Effector memory CD8-positive, alpha-beta T cell (primary cell): ENCODE data around the gene KCTD6.

ENCODE experiments used
- ATAC-seq: fragments of 150-1000 bp; cut with Tn5 transposase; replicated peaks from 2 replicates; pipeline ENCODE4 v1.10.0; 2021; ENCODE audit warnings: mild to moderate bottlenecking, moderate library complexity
- DNase-seq, 3 experiments: peaks; one replicate each; pipeline ENCODE4 v3.0.0; 2021
- H3K27ac Mint-ChIP-seq, 2 donors: one replicate each; pipeline ENCODE4 v1.8.0; 2022; ENCODE audit warnings: mild to moderate bottlenecking in 2 of 2, mixed read lengths in 2 of 2, moderate library complexity in 2 of 2
- H3K27me3 Mint-ChIP-seq, 2 donors: one replicate each; pipeline ENCODE4 v1.8.0; 2022; ENCODE audit warnings: mixed read lengths in 2 of 2
- H3K36me3 Mint-ChIP-seq: one replicate; pipeline ENCODE4 v1.8.0; 2022; ENCODE audit warnings: mild to moderate bottlenecking, moderate library complexity, mixed read lengths; ENCODE audit not compliant: insufficient read depth
- H3K4me1 Mint-ChIP-seq, 2 donors: one replicate each; pipeline ENCODE4 v1.8.0; 2022; ENCODE audit warnings: low read depth in 2 of 2, mixed read lengths in 2 of 2
- H3K4me3 Mint-ChIP-seq, 2 donors: one replicate each; pipeline ENCODE4 v1.8.0; 2022; ENCODE audit warnings: mild to moderate bottlenecking in 2 of 2, mixed read lengths in 2 of 2, moderate library complexity in 2 of 2
- H3K9me3 Mint-ChIP-seq, 2 donors: one replicate each; pipeline ENCODE4 v1.8.0; 2022; ENCODE audit warnings: mixed read lengths in 2 of 2

Gene KCTD6

DNA sequence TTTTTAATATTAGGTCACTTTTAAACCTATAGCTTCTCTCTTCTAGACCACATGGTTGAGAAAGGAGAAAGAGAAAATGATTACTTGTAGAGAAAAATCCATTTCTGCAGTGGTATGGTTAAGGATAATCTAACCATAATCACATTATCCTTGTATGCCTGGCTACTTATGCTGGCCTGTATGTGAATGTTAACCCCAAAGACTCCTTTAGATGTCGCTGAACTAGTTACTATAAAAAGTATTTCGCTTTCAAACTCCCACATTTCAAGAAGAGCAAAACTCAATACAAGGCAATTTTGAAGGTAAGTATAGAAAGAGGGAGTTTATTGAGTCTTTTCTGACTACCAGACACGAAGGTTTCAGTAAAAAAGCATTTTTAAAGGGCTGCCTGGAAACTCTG lies 2.2 kb downstream of the KCTD6 start:
- Mint-ChIP-seq H3K9me3 (no peaks in the 10 kb centered on the region), H3K4me3 (peak overlapping the region; percentile 66 to 89), H3K4me1 (peaks cover 48 to 64% of the 10 kb centered on the region in 2 donors), H3K36me3 (peaks cover 9% of the 10 kb centered on the region), H3K27ac (no peak overlapping the region), H3K27me3 (no peaks in the 10 kb centered on the region)
- DNase-seq (no peak), ATAC-seq (no peak)

DNA sequence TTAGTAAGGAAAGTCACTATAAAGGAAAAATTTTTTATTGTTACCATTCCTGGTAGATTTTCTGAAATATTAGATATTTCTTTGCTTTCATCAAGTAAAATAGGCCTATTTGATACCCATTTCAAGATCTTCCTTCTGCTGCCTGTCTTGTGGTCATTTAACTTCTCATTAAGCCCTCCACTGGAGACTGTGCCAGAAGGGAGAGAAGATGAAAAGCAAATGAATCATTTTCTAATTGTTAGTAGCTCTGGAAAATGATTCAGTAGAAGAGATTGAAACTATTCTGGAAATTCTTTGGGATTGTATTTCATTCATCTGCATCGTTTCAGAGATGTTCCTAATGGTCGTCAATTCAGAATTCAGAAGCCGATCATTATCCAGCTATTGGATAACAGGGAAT lies 3.2 kb downstream of the KCTD6 start:
- no peak overlapping the region for H3K27ac Mint-ChIP-seq
- H3K4me3 Mint-ChIP-seq, result no peak overlapping the region
- H3K4me1 Mint-ChIP-seq, result peaks cover 47 to 69% of the 10 kb centered on the region in 2 donors
- no peaks in the 10 kb centered on the region for H3K9me3 Mint-ChIP-seq
- ATAC-seq (no peak), DNase-seq (no peak)
- H3K27me3 Mint-ChIP-seq, result no peaks in the 10 kb centered on the region
- H3K36me3 Mint-ChIP-seq, result peaks cover 12% of the 10 kb centered on the region

DNA sequence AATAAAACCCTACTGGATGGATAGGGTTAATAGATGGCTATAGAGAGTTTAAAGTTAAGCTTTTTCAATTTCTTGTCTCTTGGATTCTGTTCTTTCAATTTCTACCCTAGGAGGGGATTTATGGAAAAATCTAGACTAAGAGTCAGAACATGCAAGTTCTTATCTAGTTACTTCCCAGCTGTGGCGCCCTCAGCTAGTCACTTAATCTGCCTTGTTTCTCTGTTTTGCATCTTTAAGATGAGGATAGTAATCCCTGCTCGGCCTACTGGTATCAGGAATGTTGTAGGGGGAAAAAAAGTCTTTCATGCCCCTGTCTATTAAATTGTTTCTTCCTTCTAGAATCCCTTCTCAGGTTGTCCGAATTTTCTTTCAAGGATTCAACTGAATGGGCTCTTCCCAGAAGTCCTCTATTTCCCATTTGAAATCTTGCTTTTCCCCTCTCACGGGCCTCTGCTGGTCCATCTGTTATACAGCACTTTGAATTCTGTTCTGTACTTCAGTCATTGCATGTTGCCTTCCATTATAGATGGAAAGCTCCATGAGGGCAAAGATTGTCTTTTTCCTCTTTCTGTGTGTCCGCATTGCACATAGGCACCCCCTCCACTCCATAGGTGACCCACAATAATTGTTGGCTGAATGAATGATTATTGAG lies 4.4 kb downstream of the KCTD6 start:
- Mint-ChIP-seq H3K4me1 (peaks cover 41 to 71% of the 10 kb centered on the region in 2 donors), H3K36me3 (peaks cover 17% of the 10 kb centered on the region), H3K27me3 (no peaks in the 10 kb centered on the region), H3K4me3 (no peak overlapping the region), H3K9me3 (no peaks in the 10 kb centered on the region), H3K27ac (peak overlapping the region in 1 of 2 donors; percentile 74)
- DNase-seq, result no peak
- ATAC-seq, result no peak

DNA sequence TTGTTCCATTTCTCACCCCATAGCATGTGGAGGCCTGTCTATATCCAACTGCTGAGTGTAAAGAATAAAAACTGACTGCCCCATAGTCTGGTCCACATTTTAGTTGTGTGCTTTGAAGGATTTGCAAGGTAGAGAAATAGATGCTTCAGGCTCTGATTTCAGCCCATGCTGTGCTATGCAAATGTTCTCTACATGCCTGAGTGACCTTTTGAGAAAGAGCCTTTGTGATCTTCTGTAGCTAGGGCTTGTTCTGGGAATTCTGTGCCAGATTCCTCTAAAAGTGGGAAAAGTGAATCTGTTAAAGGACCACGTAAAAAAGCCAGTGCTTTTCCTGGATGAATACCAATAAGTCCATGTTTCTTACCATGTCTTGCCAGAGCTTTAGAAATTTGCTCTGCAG lies 5.2 kb downstream of the KCTD6 start:
- peaks cover 39 to 69% of the 10 kb centered on the region in 2 donors for H3K4me1 Mint-ChIP-seq
- H3K27ac Mint-ChIP-seq, result no peak overlapping the region
- no peaks in the 10 kb centered on the region for H3K9me3 Mint-ChIP-seq
- peaks cover 17% of the 10 kb centered on the region for H3K36me3 Mint-ChIP-seq
- no peak overlapping the region for H3K4me3 Mint-ChIP-seq
- no peak for ATAC-seq
- no peak for DNase-seq
- no peaks in the 10 kb centered on the region for H3K27me3 Mint-ChIP-seq

DNA sequence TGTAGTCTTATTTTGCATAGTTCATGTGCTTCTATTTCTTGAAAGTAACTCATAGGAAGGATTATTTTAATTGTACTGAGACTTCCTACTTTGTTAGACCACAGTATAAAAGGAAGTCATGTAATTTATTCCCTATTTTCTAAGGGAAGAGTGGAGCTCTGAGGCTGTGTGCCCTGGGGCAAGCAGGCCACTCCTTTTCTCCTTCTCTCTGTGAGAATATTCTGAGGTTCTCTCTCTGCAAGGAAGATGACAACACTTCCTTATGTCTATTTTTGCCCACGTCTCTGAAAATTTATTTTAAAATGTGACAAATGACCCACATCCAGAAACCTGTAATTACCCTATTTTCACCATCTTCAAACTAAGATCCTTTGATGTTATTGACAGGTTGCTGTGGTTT lies 11.0 kb downstream of the KCTD6 start:
- no peak for DNase-seq
- Mint-ChIP-seq H3K9me3 (no peaks in the 10 kb centered on the region), H3K27me3 (no peaks in the 10 kb centered on the region), H3K4me1 (peaks cover 7 to 31% of the 10 kb centered on the region in 2 donors), H3K27ac (no peak overlapping the region), H3K36me3 (peaks cover 25% of the 10 kb centered on the region), H3K4me3 (no peak overlapping the region)
- ATAC-seq, result no peak

DNA sequence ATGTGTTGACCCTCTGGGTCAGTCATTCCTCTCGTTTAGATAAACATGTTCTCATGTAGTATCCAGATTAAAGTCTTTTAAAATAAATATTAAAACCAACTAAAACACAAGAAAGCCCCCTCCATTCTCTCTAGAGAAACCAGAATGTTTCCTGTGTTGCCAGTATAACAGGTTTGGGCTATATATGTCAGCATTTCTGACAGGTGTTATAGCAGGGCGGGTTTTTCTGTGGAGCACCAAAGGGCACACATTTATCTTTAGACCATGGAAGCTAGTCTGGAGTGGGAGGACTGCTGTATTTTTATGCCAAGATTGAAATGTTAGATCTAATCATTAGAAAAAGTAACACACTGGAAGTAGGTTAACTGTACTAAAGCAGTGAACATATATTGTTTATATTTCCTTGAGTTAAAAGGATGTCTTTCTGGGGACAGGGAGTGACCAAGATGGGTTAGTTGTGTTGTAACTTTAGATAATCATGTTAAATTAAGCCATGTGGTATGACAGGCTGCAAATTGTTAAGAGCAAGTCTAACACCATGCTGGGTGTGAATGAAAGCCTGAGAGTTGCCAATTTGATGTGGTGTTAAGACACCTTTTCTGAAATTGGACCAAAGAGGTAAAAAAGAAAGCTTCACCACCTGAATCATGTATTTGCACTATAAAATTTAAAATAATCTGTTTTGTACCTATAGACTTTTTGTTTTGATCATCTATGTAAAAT lies 15.6 kb downstream of the KCTD6 start:
- Mint-ChIP-seq H3K4me1 (peaks cover 1 to 10% of the 10 kb centered on the region in 2 donors), H3K27me3 (no peaks in the 10 kb centered on the region), H3K36me3 (peaks cover 15% of the 10 kb centered on the region), H3K4me3 (no peak overlapping the region), H3K27ac (no peak overlapping the region), H3K9me3 (no peaks in the 10 kb centered on the region)
- ATAC-seq, result no peak
- DNase-seq, result no peak

DNA sequence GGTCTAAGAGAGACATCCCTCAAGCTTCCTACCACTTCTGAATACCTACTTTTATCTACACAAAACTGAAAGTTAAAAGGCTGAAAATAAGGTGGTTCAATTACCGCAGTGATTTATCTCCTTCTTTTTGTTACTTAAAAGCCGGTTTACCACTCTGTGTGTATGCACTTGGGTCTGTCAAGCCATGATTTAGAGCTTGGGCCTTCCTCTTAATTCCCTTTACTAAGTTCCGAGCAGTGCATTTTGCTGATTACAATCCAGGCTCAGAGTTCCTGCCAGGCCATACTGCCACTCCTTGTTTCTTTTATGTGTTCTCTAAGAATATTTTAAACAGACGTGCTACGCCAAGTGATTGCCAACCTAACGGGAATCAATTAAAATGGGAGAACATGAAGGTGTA lies 16.5 kb downstream of the KCTD6 start:
- peaks cover 14% of the 10 kb centered on the region for H3K36me3 Mint-ChIP-seq
- no peak overlapping the region for H3K4me3 Mint-ChIP-seq
- no peaks in the 10 kb centered on the region for H3K9me3 Mint-ChIP-seq
- H3K27ac Mint-ChIP-seq, result no peak overlapping the region
- H3K27me3 Mint-ChIP-seq, result no peaks in the 10 kb centered on the region
- ATAC-seq (no peak), DNase-seq (no peak)
- peaks cover 1 to 10% of the 10 kb centered on the region in 2 donors for H3K4me1 Mint-ChIP-seq

DNA sequence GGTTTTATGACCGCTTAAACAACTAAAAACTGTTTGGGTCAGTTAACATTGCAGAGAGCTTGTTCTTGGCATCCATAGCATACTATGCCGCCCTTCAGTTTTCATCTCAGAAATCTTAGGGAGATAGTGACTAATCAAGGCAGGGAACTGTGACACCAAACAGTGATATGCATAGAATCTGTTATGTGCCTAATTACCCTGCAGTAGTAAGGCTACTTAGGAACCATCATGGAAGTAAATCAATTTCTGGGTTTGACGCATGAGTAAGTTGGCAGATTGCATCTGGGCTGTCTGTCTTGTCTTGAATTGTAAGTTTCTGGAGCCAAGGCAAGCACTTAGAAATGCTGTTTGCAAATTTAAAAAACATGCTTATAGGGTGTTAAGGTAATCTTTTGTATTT lies 22.5 kb downstream of the KCTD6 start:
- H3K36me3 Mint-ChIP-seq, result peaks cover 3% of the 10 kb centered on the region
- H3K27ac Mint-ChIP-seq, result no peak overlapping the region
- no peak overlapping the region for H3K4me3 Mint-ChIP-seq
- ATAC-seq (no peak), DNase-seq (no peak)
- H3K27me3 Mint-ChIP-seq, result no peaks in the 10 kb centered on the region
- no peaks in the 10 kb centered on the region for H3K9me3 Mint-ChIP-seq
- no peaks in the 10 kb centered on the region for H3K4me1 Mint-ChIP-seq

DNA sequence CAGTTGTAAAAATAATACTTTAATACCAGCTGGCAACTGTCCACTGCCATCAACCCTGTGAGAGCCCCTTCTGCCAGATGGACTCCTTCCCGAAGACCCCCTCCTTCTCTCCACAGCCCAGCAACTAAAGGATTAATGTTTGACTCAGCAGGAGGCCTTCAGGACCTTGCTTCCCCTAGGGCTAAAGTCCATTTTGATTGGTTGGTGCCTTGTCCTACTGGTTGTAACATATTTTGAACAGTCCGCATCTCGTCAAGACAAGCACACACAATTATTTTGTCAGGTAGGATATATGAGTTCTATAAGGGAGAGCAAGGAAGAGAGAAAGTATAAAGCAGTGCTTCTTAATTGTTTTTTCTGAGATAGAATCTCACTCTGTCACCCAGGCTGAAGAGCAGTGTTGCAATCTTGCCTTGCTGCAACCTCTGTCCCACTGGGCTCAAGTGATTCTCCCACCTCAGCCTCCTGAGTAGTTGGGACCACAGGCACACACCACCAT lies 26.4 kb downstream of the KCTD6 start:
- Mint-ChIP-seq H3K27me3 (no peaks in the 10 kb centered on the region), H3K4me3 (no peak overlapping the region), H3K27ac (no peak overlapping the region), H3K4me1 (no peaks in the 10 kb centered on the region), H3K9me3 (no peaks in the 10 kb centered on the region), H3K36me3 (no peaks in the 10 kb centered on the region)
- ATAC-seq, result no peak
- no peak for DNase-seq

DNA sequence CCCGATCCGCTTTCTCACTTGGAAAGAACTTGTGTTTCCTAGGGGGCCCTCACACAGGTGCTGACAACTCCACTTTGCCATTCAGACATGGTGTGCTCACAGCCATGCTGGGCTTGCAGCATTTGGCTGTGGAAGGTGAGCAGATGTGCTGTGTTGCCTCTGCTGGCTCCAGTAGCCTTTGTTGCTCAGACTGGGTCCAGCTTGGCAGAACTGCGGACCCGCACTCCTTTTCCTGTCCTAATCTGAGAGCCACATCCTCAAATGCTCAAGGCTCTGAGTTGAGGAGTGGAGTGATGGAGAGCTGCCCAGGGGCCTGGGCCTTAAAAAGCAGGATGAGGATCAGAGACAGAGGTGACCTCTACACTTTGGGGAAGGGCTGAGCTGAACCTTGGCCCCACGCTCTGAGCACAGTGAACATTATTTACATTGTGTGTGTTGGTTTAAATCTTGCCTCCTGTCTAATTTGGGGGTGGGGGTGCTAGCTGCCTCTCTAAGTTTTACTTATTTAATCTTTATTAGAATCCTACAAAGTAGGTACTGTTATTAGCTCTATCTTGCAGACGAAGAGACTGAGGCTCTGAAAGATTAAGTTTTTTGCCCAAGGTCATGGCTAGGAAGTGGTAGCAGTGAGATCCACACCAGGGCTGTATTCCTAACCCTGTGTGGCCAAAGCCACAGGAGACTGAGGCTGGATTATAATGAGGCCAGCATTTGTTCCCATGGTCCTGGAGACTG lies 27.9 kb downstream of the KCTD6 start:
- Mint-ChIP-seq H3K4me1 (no peaks in the 10 kb centered on the region), H3K36me3 (no peaks in the 10 kb centered on the region)

DNA sequence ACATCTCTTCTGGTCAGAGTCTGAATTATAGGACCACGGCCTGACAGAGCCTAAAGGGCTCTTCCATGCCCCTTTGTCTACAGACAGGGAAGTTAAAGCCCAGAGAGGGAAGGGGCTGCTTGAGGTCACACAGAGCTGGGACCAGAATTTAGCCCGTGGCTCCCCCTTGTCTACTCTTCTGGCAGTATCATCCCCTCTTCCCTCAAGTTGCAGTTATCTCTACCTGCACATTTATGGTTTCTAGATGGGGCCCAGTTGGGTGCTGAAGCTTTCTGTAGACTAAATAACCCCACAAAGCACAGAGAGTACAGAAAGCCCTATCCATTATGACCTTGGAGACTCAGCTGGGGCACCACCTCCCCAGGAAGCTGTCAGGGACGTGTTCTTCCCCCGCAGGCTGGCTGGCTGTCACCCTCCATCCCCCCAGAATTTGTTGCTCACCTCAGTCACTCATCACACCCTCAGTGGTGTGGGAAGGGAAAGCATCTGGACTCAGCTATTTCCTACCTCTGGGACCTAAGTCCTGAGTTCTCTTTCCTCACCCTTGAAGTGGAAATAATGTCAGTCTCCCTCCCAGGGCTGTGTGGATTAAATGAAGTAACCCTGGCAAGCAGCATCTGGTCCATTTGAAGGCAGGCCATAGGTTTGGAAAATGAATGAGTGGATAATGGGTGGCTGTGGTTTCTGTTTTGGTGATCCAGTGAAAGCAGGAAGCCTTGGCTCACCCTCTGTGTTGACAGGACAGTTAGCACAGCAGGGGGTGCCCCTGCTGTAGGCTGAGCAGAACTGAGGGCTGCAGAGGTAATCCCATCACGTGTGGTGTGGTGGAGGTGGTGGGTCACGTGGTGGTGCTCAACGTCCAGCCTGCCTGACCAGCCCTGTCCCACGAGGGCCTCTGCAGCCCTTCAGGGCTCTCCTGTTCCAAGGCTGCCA lies 28.8 kb downstream of the KCTD6 start:
- H3K36me3 Mint-ChIP-seq, result no peaks in the 10 kb centered on the region
- no peak overlapping the region for H3K27ac Mint-ChIP-seq
- DNase-seq (no peak), ATAC-seq (no peak)
- no peak overlapping the region for H3K4me3 Mint-ChIP-seq
- H3K9me3 Mint-ChIP-seq, result no peaks in the 10 kb centered on the region
- no peaks in the 10 kb centered on the region for H3K4me1 Mint-ChIP-seq
- no peaks in the 10 kb centered on the region for H3K27me3 Mint-ChIP-seq

More for the DNA sequence above, 27.9 kb downstream of the KCTD6 start:
- ATAC-seq, result no peak
- Mint-ChIP-seq H3K4me3 (no peak overlapping the region), H3K27me3 (no peaks in the 10 kb centered on the region), H3K9me3 (no peaks in the 10 kb centered on the region), H3K27ac (no peak overlapping the region)
- DNase-seq, result no peak

DNA sequence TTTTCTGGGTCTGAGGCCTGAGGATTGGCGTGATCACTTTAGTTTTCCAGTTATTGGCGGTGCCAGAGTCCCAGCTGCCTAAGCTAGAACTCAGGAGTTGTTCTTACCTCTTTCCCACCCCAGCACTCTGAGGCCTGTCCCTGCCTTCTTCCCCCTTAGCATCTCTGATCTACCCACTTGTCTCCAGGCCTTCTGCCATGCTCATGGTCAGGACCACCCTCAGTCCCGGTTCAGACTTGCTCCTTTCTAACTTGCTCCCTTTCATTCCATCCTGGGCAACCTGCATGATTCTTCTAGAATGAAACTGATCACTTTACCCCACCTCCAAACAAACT lies 29.4 kb downstream of the KCTD6 start:
- Mint-ChIP-seq H3K4me1 (no peaks in the 10 kb centered on the region), H3K27ac (peak overlapping the region in 1 of 2 donors; percentile 8), H3K4me3 (no peak overlapping the region), H3K36me3 (no peaks in the 10 kb centered on the region), H3K9me3 (no peaks in the 10 kb centered on the region), H3K27me3 (no peaks in the 10 kb centered on the region)
- DNase-seq, result no peak
- no peak for ATAC-seq
